GM12892 (cell line): ENCODE results near the gene SLC12A4.
A peak's percentile ranks its signal among the peaks of the same experiment; 100 is the strongest.

ENCODE experiments used
- POLR2A ChIP-seq: IDR thresholded peaks from 2 replicates; pipeline ENCODE4 v1.6.1; 2011; ENCODE audit warnings: low read depth, low read length, control low read depth
- POLR2AphosphoS5 ChIP-seq: IDR thresholded peaks from 2 replicates; pipeline ENCODE4 v1.6.1; 2011; ENCODE audit warnings: low read depth, low read length, control low read depth

- peak; percentile 68; the same call in 1 of the 2 replicates for TF ChIP-seq POLR2A
- 0 out of 2 replicates have a peak, but pooled peaks have one; percentile 54 for TF ChIP-seq POLR2AphosphoS5
These were observed at the start of gene SLC12A4 for GRCh38 chr16:67968400-67969253.
